HTR-8/SVneo (cell line): ENCODE measurements around the gene JAG1.

Experiments
- DNase-seq: peaks from one replicate; pipeline ENCODE4 v3.0.0; 2011; ENCODE audit warnings: low spot score, mixed read lengths; ENCODE audit not compliant: insufficient read length
- FAIRE-seq: peaks from 2 replicates; lab custom pipeline; 2011; peaks lifted over from hg19 to GRCh38; lab: Jason Lieb, UNC

JAG1 gene

GRCh38 chr20:10701607-10702006 is 27.8 kb upstream of the JAG1 start:
- no peak for FAIRE-seq
- no peak for DNase-seq

DNA sequence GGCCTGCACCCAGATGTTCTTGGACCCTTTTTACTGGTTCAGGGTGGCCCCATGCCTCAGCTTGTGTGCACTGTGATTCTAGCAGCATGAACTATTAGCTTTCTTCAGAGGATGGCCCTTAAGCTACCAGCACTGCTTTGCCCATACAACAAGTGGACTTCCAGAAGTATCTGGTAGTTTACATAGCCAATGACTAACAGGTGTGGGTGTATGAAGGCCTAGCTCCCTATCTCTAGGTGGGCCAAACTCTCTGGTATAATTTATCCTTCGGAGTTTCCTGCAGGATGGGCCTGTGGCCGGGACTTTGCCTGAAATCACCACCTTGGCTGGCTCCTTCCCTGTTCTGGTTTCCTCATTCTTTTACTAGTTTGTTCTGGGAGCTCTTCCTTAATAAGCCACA is 26.1 kb upstream of the JAG1 start:
- no peak for FAIRE-seq
- DNase-seq, result no peak

DNA sequence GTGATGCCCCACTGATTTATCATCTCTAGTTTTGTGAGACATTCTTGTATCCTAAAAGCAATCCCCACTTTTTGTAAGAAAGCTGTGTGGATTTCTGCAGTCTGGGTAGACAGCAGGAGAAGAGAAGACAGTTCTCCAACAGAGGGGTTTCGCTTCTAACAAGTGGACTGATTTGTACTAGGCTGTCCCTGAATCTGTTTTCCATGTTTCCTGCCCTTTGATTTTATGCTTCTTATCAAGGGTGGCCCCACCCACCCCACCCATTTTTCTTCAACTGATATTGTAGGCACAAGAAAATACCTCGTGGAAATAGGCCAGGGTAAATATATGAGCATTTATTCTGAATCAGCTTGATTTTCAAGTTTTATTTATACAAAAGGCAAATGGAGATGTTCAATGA is 25.7 kb upstream of the JAG1 start:
- FAIRE-seq, result no peak
- no peak for DNase-seq

DNA sequence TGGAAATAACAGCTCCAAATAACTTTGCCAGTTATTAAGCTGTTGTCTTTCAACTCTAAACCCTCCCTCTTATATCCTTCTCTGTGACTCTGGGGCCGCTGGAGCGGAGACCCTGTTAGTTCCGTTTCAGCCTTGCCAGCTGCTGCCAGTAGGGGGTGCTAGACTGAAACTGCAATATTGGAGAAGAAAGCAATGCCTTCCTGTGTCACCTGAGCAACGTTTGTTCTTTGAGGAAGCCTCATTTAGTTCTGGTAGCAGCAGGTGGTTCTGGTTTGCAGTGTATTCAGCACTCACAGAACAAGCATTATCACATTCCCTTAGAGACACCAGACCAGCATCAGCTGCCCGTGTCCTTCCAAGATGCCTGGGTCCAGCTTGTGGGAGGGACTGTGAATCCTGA is 22.9 kb upstream of the JAG1 start:
- DNase-seq, result no peak
- no peak for FAIRE-seq

DNA sequence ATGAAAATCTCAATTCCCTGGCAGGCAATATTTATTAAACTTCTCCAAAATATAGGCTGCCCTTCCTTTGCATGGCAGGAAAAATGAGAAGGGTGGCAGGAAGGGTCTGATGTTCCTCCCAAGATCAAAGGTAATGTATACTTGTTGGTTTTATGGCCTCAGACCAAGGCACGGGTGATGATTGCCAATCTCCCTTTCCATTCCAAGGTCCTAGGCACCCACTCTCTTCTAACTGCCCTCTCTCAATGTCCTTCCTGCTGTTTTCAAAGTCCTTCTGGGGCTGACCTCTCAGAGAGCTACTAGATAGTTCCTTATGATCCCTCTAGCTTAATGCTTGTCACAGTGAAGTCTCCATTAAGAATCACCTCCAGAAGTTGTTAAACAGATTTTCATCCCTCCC is 15.6 kb upstream of the JAG1 start:
- FAIRE-seq, result no peak
- DNase-seq, result no peak

- no peak for FAIRE-seq
Measured at GRCh38 chr20:10687895-10688294, 14.1 kb upstream of the JAG1 start.

GRCh38 chr20:10686356-10687133 is 12.7 kb upstream of the JAG1 start:
- no peak for FAIRE-seq
- DNase-seq, result no peak

More at GRCh38 chr20:10687895-10688294, 14.1 kb upstream of the JAG1 start:
- DNase-seq, result no peak

- no peak for FAIRE-seq
- DNase-seq, result no peak
Measured at GRCh38 chr20:10683537-10683936, 9.7 kb upstream of the JAG1 start.

DNA sequence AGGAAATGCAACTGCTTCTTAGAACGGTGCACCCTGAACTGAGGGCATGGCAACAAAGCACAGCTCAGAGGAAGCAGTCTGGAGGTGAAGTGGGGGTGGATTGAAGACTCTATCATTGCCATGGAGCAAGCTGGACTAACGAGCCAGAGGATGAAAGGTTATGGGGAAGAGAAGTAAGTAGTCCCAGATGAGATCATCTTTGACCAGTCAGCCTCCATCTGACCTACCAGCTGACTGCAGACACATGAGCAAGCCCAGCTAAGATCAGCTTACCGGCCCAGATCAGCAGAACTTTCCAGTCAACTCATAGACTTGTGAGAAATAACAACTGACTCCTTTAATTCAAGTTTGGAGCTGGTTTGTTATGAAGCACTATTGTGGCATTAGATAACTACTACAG is 9.1 kb upstream of the JAG1 start:
- FAIRE-seq, result no peak
- no peak for DNase-seq

DNA sequence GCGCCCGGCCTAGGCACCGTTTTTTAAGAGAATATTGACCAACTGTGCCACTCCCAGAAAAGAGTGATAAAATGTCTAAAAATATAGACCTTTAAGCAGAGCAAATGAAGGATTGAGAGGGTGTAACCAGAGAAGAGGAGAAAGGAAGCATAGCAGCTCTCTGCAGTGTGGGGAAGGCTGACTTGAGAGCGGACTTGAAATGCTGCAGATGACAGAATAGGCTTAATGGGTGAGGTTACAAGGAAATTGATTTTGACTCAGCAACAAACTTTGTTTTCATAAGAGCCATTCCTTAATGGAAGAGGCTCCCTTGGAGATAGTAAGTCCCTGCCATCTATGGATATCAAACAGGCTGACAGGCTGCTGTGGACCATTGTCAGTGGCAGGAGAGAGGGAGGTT is 7.7 kb upstream of the JAG1 start:
- DNase-seq (no peak), FAIRE-seq (no peak)

DNA sequence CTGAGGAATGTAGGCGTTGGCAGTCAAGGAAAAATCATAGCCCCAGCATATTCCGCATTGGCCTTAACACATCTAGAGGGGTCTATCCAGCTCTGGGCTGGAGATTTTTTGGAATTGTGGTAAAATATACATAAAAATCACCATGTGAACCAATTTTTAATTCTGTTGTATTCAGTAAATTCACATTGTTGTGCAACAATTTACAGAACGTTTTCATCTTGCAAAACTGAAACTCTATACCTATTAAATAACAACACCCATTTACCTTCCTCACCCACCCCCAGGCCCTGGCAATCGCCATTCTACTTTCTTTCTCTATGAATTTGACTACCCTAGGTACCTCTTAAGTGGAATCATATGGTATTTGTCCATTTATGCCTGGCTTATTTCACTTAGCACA is 6.8 kb upstream of the JAG1 start:
- DNase-seq (no peak), FAIRE-seq (no peak)

GRCh38 chr20:10679269-10679668 is 5.5 kb upstream of the JAG1 start:
- no peak for DNase-seq
- no peak for FAIRE-seq

DNA sequence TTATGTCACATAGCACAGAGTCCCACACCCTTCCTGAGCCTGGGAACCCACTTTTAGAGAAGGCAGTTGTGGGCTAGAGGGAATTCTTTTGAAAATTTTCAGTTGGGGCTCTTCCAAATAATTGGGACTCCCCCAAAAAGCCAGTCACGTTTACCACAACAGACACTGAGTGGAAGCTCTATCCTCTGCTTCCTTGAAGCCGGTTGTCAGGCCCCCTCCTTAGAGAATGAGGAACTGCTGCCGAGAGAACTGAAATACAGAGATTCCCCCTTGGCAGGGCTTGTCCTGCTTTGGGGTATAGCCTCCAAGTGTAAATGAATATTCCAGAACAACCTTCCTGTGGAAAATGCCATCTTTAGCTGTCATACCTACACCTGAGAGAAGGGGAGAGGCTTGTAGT is 2.7 kb upstream of the JAG1 start:
- no peak for FAIRE-seq
- DNase-seq, result no peak

- FAIRE-seq, result no peak
- DNase-seq, result no peak
Measured at GRCh38 chr20:10675450-10675848, 1.6 kb upstream of the JAG1 start.

- FAIRE-seq (no peak), DNase-seq (peak; percentile 78)
Measured at GRCh38 chr20:10674684-10675449, 1.1 kb upstream of the JAG1 start.

DNA sequence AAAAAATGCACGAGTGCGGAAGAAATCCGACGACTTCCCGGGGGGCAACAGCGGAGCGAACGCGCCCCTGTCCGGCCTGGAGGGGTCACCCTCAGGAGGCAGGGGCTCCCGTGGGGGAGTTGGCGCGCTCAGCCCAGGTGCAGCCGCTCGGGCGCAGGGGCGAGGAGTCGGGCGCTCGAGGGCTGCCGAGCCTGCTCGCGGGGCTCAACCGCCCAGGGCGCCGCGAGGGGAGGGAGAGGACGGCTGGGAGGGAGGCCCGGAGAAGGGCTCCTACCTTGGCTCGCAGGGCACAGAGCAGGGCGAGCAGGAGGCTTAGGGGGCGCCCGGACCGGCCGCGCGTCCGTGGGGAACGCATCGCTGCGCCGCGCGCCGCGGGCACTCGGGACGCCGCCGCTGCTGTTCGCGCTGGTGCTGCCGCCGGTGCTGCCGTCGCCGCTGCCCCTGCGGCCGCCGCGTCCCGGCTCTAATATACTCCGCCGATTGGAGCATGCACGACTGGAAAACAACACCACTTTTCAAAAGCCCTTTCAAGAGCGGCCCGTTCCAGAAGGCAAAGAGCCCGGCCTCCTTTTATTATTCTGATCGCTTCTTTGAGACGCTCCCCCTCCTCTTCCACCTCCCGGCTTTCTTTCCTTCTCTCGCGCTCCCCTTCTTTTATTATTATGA is 490 bp downstream of the JAG1 start:
- FAIRE-seq (no peak), DNase-seq (peak; percentile 17)

- peak; percentile 28 for DNase-seq
Measured at GRCh38 chr20:10672624-10673127, 1.1 kb downstream of the JAG1 start.

GRCh38 chr20:10671919-10672623 is 1.7 kb downstream of the JAG1 start:
- peak; percentile 21 for DNase-seq
- no peak for FAIRE-seq

More at GRCh38 chr20:10672624-10673127, 1.1 kb downstream of the JAG1 start:
- no peak for FAIRE-seq

DNA sequence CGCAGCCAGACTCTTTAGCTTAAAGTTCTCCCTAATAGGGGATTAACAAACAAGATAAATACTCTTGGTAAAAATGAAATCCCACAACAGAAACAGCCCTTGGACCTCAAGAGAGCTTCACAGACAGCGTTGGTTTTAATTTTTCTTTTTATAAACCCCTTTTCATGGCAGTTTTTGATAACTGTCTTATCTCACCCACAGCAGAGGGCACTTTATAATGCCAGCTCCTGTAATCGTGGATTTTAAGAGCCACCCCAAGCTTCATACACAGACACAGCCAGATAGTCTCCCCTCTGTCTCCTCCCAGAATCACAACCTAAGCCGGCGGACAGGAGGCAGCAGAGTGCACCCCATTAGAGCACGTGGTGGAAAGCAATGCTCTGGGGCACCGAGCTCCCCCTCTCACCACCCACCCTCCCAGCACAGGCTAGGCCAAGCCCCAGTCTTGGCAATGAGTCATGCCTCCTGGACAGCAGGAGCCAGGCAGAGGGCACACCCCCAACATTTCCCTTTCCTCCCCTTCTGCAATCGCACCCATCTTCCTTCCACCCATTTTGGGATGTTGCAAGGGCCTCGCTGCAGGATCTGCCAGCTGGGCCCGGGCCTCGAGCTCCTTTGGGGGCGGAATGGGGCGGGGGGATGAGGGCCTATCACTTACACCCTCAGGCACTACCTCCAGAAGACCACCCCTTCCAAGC is 2.4 kb downstream of the JAG1 start:
- DNase-seq, result peak; percentile 94
- peak; percentile 74 for FAIRE-seq
